NB4 (cell line): ENCODE results near the gene BHLHA15.

Experiments used
- DNase-seq: peaks from one replicate; pipeline ENCODE4 v3.0.0; 2010; ENCODE audit warnings: low read depth
- H3K4me3 ChIP-seq: one replicate; pipeline ENCODE4 v1.5.1; 2011; ENCODE audit warnings: mild to moderate bottlenecking, low read depth, low read length, moderate library complexity
- CTCF ChIP-seq: IDR thresholded peaks from one replicate; pipeline ENCODE4 v1.5.1; 2012; ENCODE audit warnings: low read depth, low read length
- MAX ChIP-seq: IDR thresholded peaks from 2 replicates; pipeline ENCODE4 v1.6.1; 2011; ENCODE audit warnings: low read depth, low read length
- MYC ChIP-seq: IDR thresholded peaks from 2 replicates; pipeline ENCODE4 v1.6.1; 2011; ENCODE audit warnings: low read depth, low read length
- POLR2A ChIP-seq: IDR thresholded peaks from 2 replicates; pipeline ENCODE4 v1.6.1; 2011; ENCODE audit warnings: mild to moderate bottlenecking; ENCODE audit not compliant: insufficient read length; ENCODE audit errors: extremely low read depth

Gene BHLHA15

GRCh38 chr7:98211221-98211675, at the start of gene BHLHA15:
Gene BHLHA15 (plus strand): TSS chr7:98211439. CDS start chr7:98212310, 871 bp downstream.
- no peak within 1 kb of the TSS for H3K4me3 ChIP-seq
- TF ChIP-seq MYC (no peak), CTCF (no peak), MAX (no peak), POLR2A (no peak)
- DNase-seq, result no peak

DNA sequence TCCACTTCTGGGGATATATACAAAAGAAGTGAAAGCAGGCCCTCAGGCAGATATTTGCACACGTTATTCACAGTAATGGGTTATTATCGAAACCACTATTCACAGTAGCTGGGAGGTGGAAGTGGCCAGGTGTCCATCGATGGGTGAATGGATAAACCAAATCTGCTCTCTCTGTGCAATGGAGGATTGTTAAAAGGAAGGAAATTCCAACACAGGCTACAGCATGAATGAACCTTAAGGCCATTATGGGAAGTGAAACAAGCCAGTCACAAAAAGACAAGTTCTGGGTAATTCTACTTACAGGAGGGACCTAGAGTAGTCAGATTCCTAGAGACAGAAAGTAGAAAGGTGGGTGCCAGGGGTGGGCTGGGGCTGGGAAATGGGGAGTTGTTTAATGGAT, 48.5 kb upstream of the BHLHA15 start:
- DNase-seq, result no peak

DNA sequence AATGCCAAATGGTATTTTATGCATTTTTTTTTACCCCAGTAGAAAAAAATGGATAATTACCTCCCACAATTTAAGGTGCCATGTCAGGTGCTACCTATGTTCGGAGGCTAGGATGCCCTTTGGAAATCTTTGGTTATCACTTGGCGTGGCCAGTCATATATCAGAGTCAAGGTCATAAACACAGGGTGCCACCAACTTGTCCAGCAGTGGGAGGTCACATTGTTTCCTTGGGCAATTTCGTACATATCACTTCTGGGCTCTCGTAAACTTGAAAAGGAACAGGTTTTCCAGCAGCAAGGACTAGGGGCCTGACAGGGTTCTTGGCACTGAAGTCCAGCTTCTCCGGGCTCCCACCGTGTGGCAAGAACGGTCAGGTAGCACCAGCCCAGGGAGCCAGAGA, 48.0 kb upstream of the BHLHA15 start:
- H3K4me3 ChIP-seq, result no peak overlapping the region
- no peak for DNase-seq
- TF ChIP-seq MYC (no peak), CTCF (no peak), MAX (no peak), POLR2A (no peak)

More for the DNA sequence above, 48.5 kb upstream of the BHLHA15 start:
- TF ChIP-seq CTCF, result no peak
- no peak for TF ChIP-seq MAX
- no peak for TF ChIP-seq POLR2A
- no peak for TF ChIP-seq MYC
- no peak overlapping the region for H3K4me3 ChIP-seq

DNA sequence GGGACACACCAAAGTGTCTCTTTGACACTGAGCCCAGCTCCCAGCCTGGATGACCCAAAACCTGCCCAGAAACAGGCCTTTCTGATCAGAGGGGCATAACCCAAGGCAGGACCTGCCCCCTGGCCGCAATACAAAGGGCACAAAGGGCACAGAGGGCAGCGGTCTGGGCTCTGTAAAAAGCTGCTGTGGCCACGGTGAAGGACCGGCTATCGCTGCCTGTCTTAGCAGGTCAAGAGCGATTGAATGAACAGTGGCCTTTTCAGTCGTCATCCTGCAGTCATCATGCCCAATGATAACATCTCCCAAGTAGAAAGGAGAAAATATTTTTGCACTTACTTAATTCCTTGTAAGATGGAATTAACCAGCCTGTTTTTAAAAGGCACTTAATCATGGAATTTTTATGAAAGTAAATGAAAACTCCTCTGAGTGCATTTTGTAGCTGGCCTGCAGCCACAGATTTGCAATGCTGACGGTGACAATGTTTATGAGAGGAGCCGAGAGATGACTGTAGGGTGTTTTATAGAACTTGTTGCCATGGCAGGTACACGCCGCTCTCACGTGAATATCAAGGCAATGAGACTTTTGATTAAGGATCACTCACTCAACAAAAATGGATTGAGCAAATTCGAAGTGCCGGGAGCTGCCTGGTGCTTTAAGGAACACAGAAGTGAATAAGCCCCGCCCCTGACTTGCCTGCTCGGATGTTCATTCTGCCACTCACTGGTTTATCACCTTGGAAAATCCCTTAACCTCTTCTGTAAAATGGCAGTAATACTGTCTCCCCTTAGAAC, 47.3 kb upstream of the BHLHA15 start:
- no peak overlapping the region for H3K4me3 ChIP-seq
- TF ChIP-seq MAX, result no peak
- TF ChIP-seq POLR2A, result no peak
- no peak for TF ChIP-seq MYC
- TF ChIP-seq CTCF, result no peak
- DNase-seq, result no peak

DNA sequence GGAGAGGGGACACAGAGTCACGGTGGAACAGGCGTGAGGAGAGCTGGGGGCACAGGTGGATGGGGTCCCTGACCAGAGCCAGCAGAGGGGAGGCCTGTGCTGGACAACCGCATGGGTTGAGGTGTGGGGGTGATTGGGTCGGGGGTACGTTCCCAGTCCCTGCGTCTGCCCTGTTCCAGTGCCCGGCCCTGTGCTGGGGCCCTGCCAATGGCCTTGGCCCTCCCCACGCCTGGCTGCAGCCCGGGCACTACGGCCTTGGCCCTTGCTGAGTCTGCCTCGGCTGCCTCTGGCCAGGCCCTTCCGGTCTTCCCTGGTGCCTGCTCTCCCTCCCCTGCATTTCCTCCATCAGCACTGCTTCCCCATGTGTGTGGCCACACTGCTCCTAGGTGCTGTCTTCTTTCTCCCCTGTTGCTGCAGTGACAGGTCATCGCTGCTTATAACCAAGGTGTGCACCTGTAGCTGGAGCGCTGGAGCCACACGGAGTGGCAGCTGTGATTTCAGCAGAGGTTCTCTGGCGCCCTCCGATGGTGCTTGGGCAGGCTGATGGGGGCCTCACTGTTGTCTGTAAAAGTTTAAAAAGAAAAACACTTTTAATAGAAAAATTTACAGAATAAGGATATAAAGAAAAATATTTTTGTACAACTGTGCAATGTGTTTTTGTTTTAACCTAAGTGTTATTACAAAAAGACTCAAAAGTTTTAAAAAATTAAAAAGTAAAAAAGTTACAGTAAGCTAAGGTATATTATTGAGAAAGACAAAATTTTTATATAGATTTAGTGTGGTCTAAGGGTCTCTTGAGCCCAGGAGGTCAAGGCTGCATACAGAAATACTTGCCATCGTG, 45.2 kb upstream of the BHLHA15 start:
- peak; percentile 51 for DNase-seq
- H3K4me3 ChIP-seq, result no peak overlapping the region
- TF ChIP-seq CTCF (peak; percentile 83), MYC (no peak)
